ENCODE measurements around the gene PCTP. TPM values are rescaled to one million over a fixed set of nuclear protein-coding genes. Genes with fewer than 3 reads are reported as not detected.
A peak's percentile ranks its signal among the peaks of the same experiment; 100 is the strongest.

The PCTP gene
- 15.4 and 16.4 TPM in 2 replicates for total RNA-seq
- long read RNA-seq, transcript PCTP-201 (6 exons, 2,044 nt), result major isoform, 56 of 71 reads
- long read RNA-seq, partial matches to known transcripts, result 2 of 71 reads
- long read RNA-seq, other reads (novel, unspliced or antisense), result 6 of 71 reads

DNA sequence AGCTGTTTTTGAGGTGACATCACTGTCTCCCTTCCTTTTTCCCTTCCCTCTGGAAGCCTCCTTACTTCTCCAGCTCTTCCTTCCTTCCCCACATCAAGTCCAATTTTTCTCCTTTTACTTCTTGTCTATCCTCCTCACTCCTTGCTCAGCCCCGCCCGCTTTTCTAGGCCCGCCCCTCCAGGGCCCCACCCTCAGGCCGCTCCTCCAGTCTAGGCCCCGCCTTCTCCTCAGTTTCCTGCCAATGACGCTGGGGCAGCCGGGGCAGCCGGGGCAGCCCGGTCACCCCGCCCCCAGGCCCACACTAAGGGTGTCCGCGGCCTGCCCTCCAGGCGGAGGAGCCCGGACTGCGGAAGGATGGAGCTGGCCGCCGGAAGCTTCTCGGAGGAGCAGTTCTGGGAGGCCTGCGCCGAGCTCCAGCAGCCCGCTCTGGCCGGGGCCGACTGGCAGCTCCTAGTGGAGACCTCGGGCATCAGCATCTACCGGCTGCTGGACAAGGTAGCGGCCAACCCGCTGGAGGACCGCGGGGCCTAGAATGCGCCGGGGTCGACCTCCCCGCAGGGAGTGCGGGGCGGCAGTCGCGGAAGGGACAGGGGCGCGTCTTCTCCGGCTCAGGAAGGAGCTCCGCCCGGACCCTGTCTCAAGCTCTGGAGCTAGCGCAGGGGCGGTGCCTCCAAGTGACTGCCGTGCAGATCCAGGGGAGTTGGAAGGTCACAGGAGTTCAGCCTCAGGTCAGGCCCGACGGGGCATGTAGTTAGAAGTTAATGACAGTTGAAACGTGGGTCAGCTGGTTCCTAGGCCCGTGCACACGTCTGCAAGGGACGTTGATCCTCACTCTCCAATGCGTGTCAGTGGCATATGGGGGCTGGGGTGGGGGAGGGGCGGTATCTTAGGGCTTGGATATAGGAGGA lies at the start of gene PCTP:
Gene PCTP, plus strand, starts transcription at position 302 of the 908 bp plus-strand sequence. Its CDS starts 53 bp downstream, at position 355.
- Mint-ChIP-seq H3K4me1 (peaks cover 22% of the 10 kb centered on the region), H3K36me3 (ENCODE audit: low read depth) (peaks cover 3% of the 10 kb centered on the region), H3K27me3 (ENCODE audit: low read depth) (no peaks in the 10 kb centered on the region), H3K9me3 (peaks cover 3% of the 10 kb centered on the region), H3K27ac (ENCODE audit: unreplicated experiment) (peak within 1 kb of the TSS; percentile 47), H3K4me3 (peak within 1 kb of the TSS; percentile 92)
- TF ChIP-seq, protein P1, sequence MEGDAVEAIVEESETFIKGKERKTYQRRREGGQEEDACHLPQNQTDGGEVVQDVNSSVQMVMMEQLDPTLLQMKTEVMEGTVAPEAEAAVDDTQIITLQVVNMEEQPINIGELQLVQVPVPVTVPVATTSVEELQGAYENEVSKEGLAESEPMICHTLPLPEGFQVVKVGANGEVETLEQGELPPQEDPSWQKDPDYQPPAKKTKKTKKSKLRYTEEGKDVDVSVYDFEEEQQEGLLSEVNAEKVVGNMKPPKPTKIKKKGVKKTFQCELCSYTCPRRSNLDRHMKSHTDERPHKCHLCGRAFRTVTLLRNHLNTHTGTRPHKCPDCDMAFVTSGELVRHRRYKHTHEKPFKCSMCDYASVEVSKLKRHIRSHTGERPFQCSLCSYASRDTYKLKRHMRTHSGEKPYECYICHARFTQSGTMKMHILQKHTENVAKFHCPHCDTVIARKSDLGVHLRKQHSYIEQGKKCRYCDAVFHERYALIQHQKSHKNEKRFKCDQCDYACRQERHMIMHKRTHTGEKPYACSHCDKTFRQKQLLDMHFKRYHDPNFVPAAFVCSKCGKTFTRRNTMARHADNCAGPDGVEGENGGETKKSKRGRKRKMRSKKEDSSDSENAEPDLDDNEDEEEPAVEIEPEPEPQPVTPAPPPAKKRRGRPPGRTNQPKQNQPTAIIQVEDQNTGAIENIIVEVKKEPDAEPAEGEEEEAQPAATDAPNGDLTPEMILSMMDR (conservative IDR thresholded peaks at IDR 0.05), result peak; percentile 57
- peak; percentile 89 for DNase-seq (ENCODE audit: low read depth, low spot score)

DNA sequence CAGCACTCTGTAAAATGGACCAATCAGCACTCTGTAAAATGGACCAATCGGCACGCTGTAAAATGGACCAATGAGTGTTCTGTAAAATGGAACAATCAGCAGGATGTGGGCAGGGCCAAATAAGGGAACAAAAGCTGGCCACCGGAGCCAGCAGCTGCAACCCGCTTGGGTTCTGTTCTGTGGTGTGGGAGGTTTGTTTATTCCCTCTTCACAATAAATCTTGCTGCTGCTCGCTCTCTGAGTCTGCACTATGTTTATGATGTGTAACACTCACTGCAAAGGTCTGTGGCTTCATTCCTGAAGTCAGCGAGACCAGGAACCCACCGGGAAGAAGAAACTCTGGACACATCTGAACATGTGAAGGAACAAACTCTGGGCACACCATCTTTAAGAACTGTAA lies 48.7 kb upstream of the PCTP start:
- Mint-ChIP-seq H3K9me3 (peaks cover 4% of the 10 kb centered on the region), H3K36me3 (ENCODE audit: low read depth) (peaks cover 3% of the 10 kb centered on the region), H3K27ac (ENCODE audit: unreplicated experiment) (no peak overlapping the region), H3K27me3 (ENCODE audit: low read depth) (no peaks in the 10 kb centered on the region), H3K4me3 (no peak overlapping the region), H3K4me1 (peaks cover 11% of the 10 kb centered on the region)
- TF ChIP-seq, protein P1 (conservative IDR thresholded peaks at IDR 0.05), result no peak
- no peak for DNase-seq (ENCODE audit: low read depth, low spot score)

DNA sequence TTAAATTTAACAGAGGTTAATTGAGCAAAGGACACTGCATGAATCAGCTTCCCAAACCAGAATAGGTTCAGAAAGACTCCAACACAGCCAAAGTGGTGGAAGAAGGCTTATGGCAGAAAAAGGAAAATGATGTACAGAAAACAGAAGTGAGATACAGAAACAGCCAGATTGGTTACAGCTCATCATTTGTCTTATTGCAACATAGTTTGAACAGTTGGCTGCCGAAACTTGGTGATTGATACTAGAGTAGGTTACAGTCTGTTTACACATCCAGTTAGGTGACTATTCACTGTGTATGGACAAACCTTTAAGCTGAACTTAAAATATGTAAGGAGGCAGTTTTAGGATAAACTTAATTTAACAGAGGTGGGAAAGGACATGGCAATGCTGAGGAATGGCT lies 46.5 kb upstream of the PCTP start:
- peaks cover 4% of the 10 kb centered on the region for H3K9me3 Mint-ChIP-seq
- TF ChIP-seq, protein P1 (conservative IDR thresholded peaks at IDR 0.05), result no peak

DNA sequence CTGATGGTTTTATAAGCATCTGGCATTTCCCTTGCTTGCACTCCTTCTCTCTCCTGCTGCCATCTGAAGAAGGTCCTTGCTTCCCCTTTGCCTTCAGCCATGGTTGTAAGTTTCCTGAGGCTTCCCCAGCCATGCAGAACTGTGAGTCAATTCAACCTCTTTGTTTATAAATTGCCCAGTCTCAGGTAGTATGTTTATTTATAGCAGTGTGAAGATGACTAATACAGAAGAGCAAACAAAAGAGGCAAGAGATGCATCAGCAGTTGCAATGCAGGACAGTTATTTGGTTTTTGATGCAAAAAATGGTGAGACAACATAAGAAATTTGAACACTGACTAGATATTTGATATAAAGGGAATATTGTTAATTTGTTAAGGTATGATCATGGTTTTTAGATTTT lies 45.0 kb upstream of the PCTP start:
- peaks cover 4% of the 10 kb centered on the region for H3K9me3 Mint-ChIP-seq
- no peak overlapping the region for H3K4me3 Mint-ChIP-seq
- TF ChIP-seq, protein P1 (conservative IDR thresholded peaks at IDR 0.05), result no peak
- H3K36me3 Mint-ChIP-seq (ENCODE audit: low read depth), result peaks cover 3% of the 10 kb centered on the region
- DNase-seq (ENCODE audit: low read depth, low spot score), result no peak
- no peak overlapping the region for H3K27ac Mint-ChIP-seq (ENCODE audit: unreplicated experiment)
- H3K4me1 Mint-ChIP-seq, result peaks cover 4% of the 10 kb centered on the region
- H3K27me3 Mint-ChIP-seq (ENCODE audit: low read depth), result no peaks in the 10 kb centered on the region

More for the DNA sequence above, 46.5 kb upstream of the PCTP start:
- Mint-ChIP-seq H3K27me3 (ENCODE audit: low read depth) (no peaks in the 10 kb centered on the region), H3K4me1 (peaks cover 8% of the 10 kb centered on the region), H3K4me3 (no peak overlapping the region), H3K27ac (ENCODE audit: unreplicated experiment) (no peak overlapping the region), H3K36me3 (ENCODE audit: low read depth) (peaks cover 3% of the 10 kb centered on the region)
- no peak for DNase-seq (ENCODE audit: low read depth, low spot score)

DNA sequence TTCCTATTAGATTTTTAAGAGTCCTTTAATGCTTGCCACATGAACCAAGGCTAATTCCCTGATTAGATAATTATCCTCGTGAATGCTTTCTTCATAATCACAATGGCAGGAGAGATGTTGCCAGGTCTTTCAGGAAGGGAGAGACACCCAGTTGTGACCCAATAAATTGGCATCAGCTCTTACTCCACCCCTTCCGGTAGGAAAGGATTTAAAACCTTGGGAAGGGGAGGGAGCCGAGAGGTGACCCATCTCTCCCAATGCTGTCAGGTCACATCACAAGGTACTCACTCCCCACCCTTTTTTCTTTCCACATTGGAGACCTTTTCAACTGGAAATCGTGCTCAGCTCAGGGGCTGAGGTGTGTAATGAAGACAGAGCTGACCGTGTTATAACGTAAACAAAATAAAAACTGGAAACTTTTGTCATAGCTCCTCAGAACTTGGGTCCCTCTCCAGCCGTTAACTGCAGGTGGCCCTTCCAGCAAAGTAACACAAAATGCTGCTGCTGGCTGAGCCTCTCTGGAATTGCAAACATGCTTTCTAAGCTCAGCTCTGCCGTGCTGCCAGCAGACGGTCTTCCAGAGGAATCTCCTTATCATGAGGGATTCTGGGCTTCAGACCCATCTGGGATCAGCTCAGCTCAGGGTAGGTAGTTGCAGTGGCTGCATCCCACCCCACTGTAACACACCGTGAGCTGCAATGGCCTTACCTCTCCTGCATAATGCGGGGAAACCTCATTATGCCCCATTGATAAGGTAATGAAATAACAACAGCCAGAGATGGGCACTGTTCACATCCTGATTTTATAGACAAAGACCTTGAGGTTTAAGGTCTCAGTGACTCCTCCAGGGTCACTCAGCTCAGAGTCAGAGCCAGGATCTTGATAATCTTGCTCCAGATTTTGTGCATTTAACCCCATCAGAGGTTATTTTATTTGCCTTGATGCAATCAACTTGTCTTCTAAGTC lies 43.8 kb upstream of the PCTP start:
- peaks cover 4% of the 10 kb centered on the region for H3K4me1 Mint-ChIP-seq
- H3K9me3 Mint-ChIP-seq, result peaks cover 4% of the 10 kb centered on the region
- no peak overlapping the region for H3K27ac Mint-ChIP-seq (ENCODE audit: unreplicated experiment)
- TF ChIP-seq, protein P1 (conservative IDR thresholded peaks at IDR 0.05), result no peak
- H3K36me3 Mint-ChIP-seq (ENCODE audit: low read depth), result no peaks in the 10 kb centered on the region
- H3K4me3 Mint-ChIP-seq, result no peak overlapping the region
- no peaks in the 10 kb centered on the region for H3K27me3 Mint-ChIP-seq (ENCODE audit: low read depth)
- DNase-seq (ENCODE audit: low read depth, low spot score), result no peak

Measured in neural crest cell (in vitro differentiated cells).